MM.1S (cell line): ENCODE data around the gene ZRSR2.

Experiments used
- DNase-seq: peaks from one replicate; pipeline ENCODE4 v3.0.0-alpha.2; 2015
- H2AFZ ChIP-seq: fragments of 300-600 bp; sonication (generic); 2 replicates; pipeline ENCODE4 v1.6.0; 2016; ENCODE audit warnings: antibody characterized with exemption, low read length
- H3F3A ChIP-seq: fragments of 300-600 bp; sonication (generic); 2 replicates; pipeline ENCODE4 v1.6.1; 2016; ENCODE audit warnings: mild to moderate bottlenecking, antibody characterized with exemption, low read length, moderate library complexity, mixed read lengths; ENCODE audit not compliant: insufficient read depth
- H3K27ac ChIP-seq: fragments of 300-600 bp; sonication (generic); 2 replicates; pipeline ENCODE4 v1.5.1; 2016; ENCODE audit warnings: mild to moderate bottlenecking, low read length
- H3K27me3 ChIP-seq: fragments of 300-600 bp; sonication (generic); replicated peaks from 2 replicates; pipeline ENCODE4 v1.6.0; 2016; ENCODE audit warnings: low read length; ENCODE audit not compliant: insufficient read depth
- H3K36me3 ChIP-seq: fragments of 300-600 bp; sonication (generic); replicated peaks from 2 replicates; pipeline ENCODE4 v1.6.1; 2016; ENCODE audit warnings: mild to moderate bottlenecking, low read length, mixed read lengths; ENCODE audit not compliant: insufficient read depth
- H3K4me1 ChIP-seq: fragments of 300-600 bp; sonication (generic); 2 replicates; pipeline ENCODE4 v1.6.1; 2016; ENCODE audit warnings: low read length, mixed read lengths
- H3K4me2 ChIP-seq: fragments of 300-600 bp; sonication (generic); 2 replicates; pipeline ENCODE4 v1.6.0; 2016; ENCODE audit warnings: low read depth, low read length
- H3K4me3 ChIP-seq: fragments of 300-600 bp; sonication (generic); 2 replicates; pipeline ENCODE4 v1.5.1; 2016; ENCODE audit warnings: low read length, mixed read lengths
- H3K79me2 ChIP-seq: fragments of 300-600 bp; sonication (generic); 2 replicates; pipeline ENCODE4 v1.6.1; 2016; ENCODE audit warnings: mixed run types, low read length, mixed read lengths
- H3K9ac ChIP-seq: fragments of 300-600 bp; sonication (generic); 2 replicates; pipeline ENCODE4 v1.6.1; 2016; ENCODE audit warnings: low read length, mixed read lengths
- H3K9me2 ChIP-seq: fragments of 300-600 bp; sonication (generic); replicated peaks from 2 replicates; pipeline ENCODE4 v1.6.1; 2016; ENCODE audit warnings: mild to moderate bottlenecking, low read length, mixed read lengths; ENCODE audit not compliant: insufficient read depth
- H3K9me3 ChIP-seq: fragments of 300-600 bp; sonication (generic); replicated peaks from 2 replicates; pipeline ENCODE4 v1.6.1; 2016; ENCODE audit warnings: mild to moderate bottlenecking, low read length, mixed read lengths; ENCODE audit not compliant: insufficient read depth
- H4K20me1 ChIP-seq: fragments of 300-600 bp; sonication (generic); 2 replicates; pipeline ENCODE4 v1.6.1; 2016; ENCODE audit warnings: mild to moderate bottlenecking, low read length, moderate library complexity, mixed read lengths; ENCODE audit not compliant: insufficient read depth
- EZH2 ChIP-seq: fragments of 300-600 bp; sonication (generic); optimal IDR thresholded peaks from 2 replicates; pipeline ENCODE3; 2017; ENCODE audit warnings: low read depth, mild to moderate bottlenecking, antibody characterized with exemption, low read length, mixed read lengths
- EZH2phosphoT487 ChIP-seq: fragments of 300-600 bp; sonication (generic); IDR thresholded peaks from 2 replicates; pipeline ENCODE4 v1.6.1; 2018; ENCODE audit warnings: antibody characterized with exemption, low read length
- TF ChIP-seq, protein P1 (sequence below): fragments of 300-600 bp; sonication (generic); IDR thresholded peaks from 2 replicates; pipeline ENCODE4 v1.5.1; 2016; ENCODE audit warnings: antibody characterized with exemption, low read length, mixed read lengths

The ZRSR2 gene

DNA sequence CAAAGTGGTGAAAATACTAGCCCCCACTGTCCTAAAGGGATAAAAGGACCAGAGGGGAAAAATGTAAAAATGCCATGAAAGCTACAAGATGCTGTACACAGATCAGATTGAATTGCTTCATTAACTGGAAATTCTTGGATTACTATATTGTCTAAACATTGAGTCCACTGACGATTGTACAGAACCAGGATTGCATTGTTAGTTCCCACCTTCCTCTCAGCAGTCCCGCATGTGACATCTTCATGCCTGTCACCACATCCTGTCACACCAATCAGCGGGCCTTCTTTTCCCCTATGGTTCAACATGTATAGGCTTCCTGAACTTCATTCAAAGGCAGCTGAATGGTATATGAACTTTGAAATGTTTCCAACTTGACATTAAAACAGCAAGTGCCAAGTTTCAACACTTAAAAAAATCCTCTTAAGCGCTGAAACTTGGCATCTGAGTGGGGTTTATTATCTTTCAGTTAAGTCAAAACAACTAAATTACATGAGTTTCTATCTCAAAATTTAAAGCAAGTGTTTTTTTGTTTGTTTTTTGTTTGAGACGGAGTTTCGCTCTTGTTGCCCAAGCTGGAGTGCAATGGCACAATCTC is 24.6 kb downstream of the ZRSR2 start:
- Histone ChIP-seq H3K4me3 (no peak overlapping the region), H3K79me2 (no peaks in the 10 kb centered on the region), H3K27ac (no peak overlapping the region), H3F3A (no peaks in the 10 kb centered on the region), H3K9ac (no peak overlapping the region), H3K36me3 (0 out of 2 replicates have a peak, but pooled peaks cover 3% of the 10 kb centered on the region), H3K9me3 (no peaks in the 10 kb centered on the region), H3K4me2 (no peak overlapping the region), H3K27me3 (no peaks in the 10 kb centered on the region), H4K20me1 (no peaks in the 10 kb centered on the region), H3K9me2 (no peaks in the 10 kb centered on the region), H3K4me1 (no peaks in the 10 kb centered on the region), H2AFZ (no peak overlapping the region)
- TF ChIP-seq EZH2 = no peak
- no peak for TF ChIP-seq EZH2phosphoT487
- TF ChIP-seq, protein P1, sequence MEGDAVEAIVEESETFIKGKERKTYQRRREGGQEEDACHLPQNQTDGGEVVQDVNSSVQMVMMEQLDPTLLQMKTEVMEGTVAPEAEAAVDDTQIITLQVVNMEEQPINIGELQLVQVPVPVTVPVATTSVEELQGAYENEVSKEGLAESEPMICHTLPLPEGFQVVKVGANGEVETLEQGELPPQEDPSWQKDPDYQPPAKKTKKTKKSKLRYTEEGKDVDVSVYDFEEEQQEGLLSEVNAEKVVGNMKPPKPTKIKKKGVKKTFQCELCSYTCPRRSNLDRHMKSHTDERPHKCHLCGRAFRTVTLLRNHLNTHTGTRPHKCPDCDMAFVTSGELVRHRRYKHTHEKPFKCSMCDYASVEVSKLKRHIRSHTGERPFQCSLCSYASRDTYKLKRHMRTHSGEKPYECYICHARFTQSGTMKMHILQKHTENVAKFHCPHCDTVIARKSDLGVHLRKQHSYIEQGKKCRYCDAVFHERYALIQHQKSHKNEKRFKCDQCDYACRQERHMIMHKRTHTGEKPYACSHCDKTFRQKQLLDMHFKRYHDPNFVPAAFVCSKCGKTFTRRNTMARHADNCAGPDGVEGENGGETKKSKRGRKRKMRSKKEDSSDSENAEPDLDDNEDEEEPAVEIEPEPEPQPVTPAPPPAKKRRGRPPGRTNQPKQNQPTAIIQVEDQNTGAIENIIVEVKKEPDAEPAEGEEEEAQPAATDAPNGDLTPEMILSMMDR = no peak
- DNase-seq = no peak

DNA sequence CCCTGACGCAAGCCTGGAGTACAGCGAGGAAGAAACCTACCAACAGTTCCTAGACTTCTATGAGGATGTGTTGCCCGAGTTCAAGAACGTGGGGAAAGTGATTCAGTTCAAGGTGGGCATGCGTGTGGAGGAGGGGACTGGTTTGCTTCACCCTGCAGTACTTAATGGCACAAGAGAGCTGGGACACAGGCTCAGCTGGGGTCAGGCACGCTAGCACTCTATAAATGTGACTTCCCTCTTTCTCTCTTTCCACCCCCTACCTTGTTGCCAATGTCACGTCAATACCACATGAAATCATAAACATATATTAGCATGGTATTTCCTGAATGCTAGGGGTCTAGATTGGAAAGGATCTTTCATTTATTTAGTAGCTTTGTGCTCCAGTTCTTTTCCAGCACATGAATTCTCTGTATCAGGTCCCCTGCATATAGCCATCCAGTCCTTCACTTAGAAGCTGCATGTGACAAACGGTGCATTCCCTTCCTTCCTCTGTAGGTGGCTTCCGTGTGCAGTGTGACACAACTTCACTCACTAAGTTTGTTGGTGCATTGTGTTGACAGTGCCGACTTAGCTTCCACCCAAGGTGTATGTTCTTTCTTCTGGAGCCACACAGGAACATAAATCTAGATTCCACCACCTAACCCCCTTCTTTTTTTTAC is 25.6 kb downstream of the ZRSR2 start:
- no peaks in the 10 kb centered on the region for H3F3A ChIP-seq
- H3K9ac ChIP-seq = no peak overlapping the region
- H3K9me3 ChIP-seq = no peaks in the 10 kb centered on the region
- no peak for TF ChIP-seq EZH2phosphoT487
- TF ChIP-seq, protein P1 = peak; percentile 50
- H3K9me2 ChIP-seq = no peaks in the 10 kb centered on the region
- no peak overlapping the region for H2AFZ ChIP-seq
- H3K4me1 ChIP-seq = no peaks in the 10 kb centered on the region
- H3K27ac ChIP-seq = no peak overlapping the region
- H3K79me2 ChIP-seq = no peaks in the 10 kb centered on the region
- no peak overlapping the region for H3K4me2 ChIP-seq
- H4K20me1 ChIP-seq = no peaks in the 10 kb centered on the region
- no peak overlapping the region for H3K4me3 ChIP-seq
- peak; percentile 37 for DNase-seq
- no peaks in the 10 kb centered on the region for H3K27me3 ChIP-seq
- H3K36me3 ChIP-seq = no peaks in the 10 kb centered on the region

DNA sequence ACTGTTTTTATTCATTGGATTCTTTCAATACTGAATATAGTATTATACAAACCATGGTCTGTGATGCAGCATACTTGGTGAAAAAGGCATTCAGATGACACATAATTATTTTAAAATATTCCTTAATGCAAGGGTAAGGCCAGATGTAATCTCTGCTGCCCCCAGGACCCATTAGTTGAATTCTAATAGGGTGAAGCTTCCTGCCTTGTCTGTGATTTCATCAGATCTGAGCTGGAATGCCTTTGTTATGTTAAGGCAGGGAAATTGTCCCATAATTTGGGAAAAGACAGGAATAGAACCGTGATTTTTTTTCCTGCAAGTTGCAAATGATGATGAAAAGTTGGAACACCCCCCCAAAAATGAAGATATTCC is 26.1 kb downstream of the ZRSR2 start:
- Histone ChIP-seq H3K79me2 (no peaks in the 10 kb centered on the region), H3F3A (no peaks in the 10 kb centered on the region), H3K27me3 (no peaks in the 10 kb centered on the region), H3K36me3 (no peaks in the 10 kb centered on the region), H3K4me2 (no peak overlapping the region), H3K9ac (no peak overlapping the region), H3K9me2 (no peaks in the 10 kb centered on the region), H4K20me1 (no peaks in the 10 kb centered on the region), H3K4me3 (no peak overlapping the region), H2AFZ (no peak overlapping the region), H3K27ac (peak overlapping the region; percentile 8; the same call in 1 of the 2 replicates), H3K9me3 (no peaks in the 10 kb centered on the region), H3K4me1 (no peaks in the 10 kb centered on the region)
- TF ChIP-seq EZH2phosphoT487 = no peak
- no peak for TF ChIP-seq EZH2
- TF ChIP-seq, protein P1 = no peak
- no peak for DNase-seq
